Hepatocyte (in vitro differentiated cells): ENCODE measurements around the gene C1orf56. TPM values are rescaled to one million over a fixed set of nuclear protein-coding genes. Genes with fewer than 3 reads are reported as not detected.
A peak's percentile ranks its signal among the peaks of the same experiment; 100 is the strongest.
"Not testable (repeated sequence)": the region's sequence is repeated elsewhere in the genome, so short reads cannot be mapped to it uniquely, and the experiment has no call there.

Experiments used
- DNase-seq: peaks from one replicate; pipeline ENCODE4 v3.0.0-alpha.2; 2016; ENCODE audit warnings: low spot score
- H2AFZ ChIP-seq: fragments of 200-600 bp; sonication (generic); 2 replicates; pipeline ENCODE4 v1.6.0; 2016; ENCODE audit warnings: antibody characterized with exemption, mild to moderate bottlenecking
- H3K27ac ChIP-seq: fragments of 200-600 bp; sonication (generic); 2 replicates; pipeline ENCODE4 v1.5.1; 2016; ENCODE audit warnings: mild to moderate bottlenecking
- H3K27me3 ChIP-seq: fragments of 200-600 bp; sonication (generic); 2 replicates; pipeline ENCODE4 v1.6.1; 2016
- H3K36me3 ChIP-seq: fragments of 200-600 bp; sonication (generic); replicated peaks from 2 replicates; pipeline ENCODE4 v1.5.1; 2016; ENCODE audit warnings: low read depth; ENCODE audit not compliant: insufficient read depth
- H3K4me1 ChIP-seq: fragments of 200-600 bp; sonication (generic); 2 replicates; pipeline ENCODE4 v1.5.1; 2016; ENCODE audit warnings: mild to moderate bottlenecking, moderate library complexity; ENCODE audit not compliant: insufficient read depth
- H3K4me2 ChIP-seq: fragments of 200-600 bp; sonication (generic); 2 replicates; pipeline ENCODE4 v1.6.0; 2016
- H3K4me3 ChIP-seq: fragments of 200-600 bp; sonication (generic); 2 replicates; pipeline ENCODE4 v1.5.1; 2016; ENCODE audit warnings: mild to moderate bottlenecking
- H3K79me2 ChIP-seq: fragments of 200-600 bp; sonication (generic); 2 replicates; pipeline ENCODE4 v1.6.0; 2017; ENCODE audit warnings: mild to moderate bottlenecking
- H3K9me2 ChIP-seq: fragments of 200-600 bp; sonication (generic); replicated peaks from 2 replicates; pipeline ENCODE4 v1.6.0; 2017; ENCODE audit warnings: mild to moderate bottlenecking; ENCODE audit not compliant: insufficient read depth
- H3K9me3 ChIP-seq: fragments of 200-600 bp; sonication (generic); 2 replicates; pipeline ENCODE4 v1.5.1; 2016; ENCODE audit warnings: low read depth, mild to moderate bottlenecking
- H4K20me1 ChIP-seq: fragments of 200-600 bp; sonication (generic); 2 replicates; pipeline ENCODE4 v1.6.0; 2016; ENCODE audit warnings: mild to moderate bottlenecking; ENCODE audit not compliant: insufficient read depth, poor library complexity, severe bottlenecking
- EZH2 ChIP-seq: fragments of 200-600 bp; sonication (generic); IDR thresholded peaks from 2 replicates; pipeline ENCODE4 v1.6.1; 2016; ENCODE audit warnings: antibody characterized with exemption, mild to moderate bottlenecking, borderline replicate concordance
- EZH2phosphoT487 ChIP-seq: fragments of 200-600 bp; sonication (generic); IDR thresholded peaks from one replicate; pipeline ENCODE4 v1.6.1; 2018; ENCODE audit warnings: antibody characterized with exemption, mild to moderate bottlenecking, low read depth, moderate library complexity; ENCODE audit not compliant: unreplicated experiment, severe bottlenecking
- WGBS: methylation state at CpG from one replicate; pipeline ENCODE4 v1.1.6; 2016; ENCODE audit warnings: low lambda C conversion rate; ENCODE audit errors: missing lambda C conversion rate; 5-methylcytosine and 5-hydroxymethylcytosine counted together
- polyA plus RNA-seq: library from polyadenylated mRNA; unstranded; fragments of >200 nt; fragmentation: Nextera tagmentation; extraction: Ambion mirVana; gene quantifications from 2 replicates; pipeline ENCODE4 v1.2.1, GENCODE V29; 2016
- total RNA-seq: library from RNA; depleted of rRNA; stranded (reverse); fragments of >200 nt; gene quantifications from 2 replicates; pipeline ENCODE4 v1.2.3, GENCODE V29; 2014
- TF ChIP-seq, protein P1 (sequence below): fragments of 200-600 bp; sonication (generic); IDR thresholded peaks from 2 replicates; pipeline ENCODE4 v1.5.1; 2016; ENCODE audit warnings: antibody characterized with exemption, mild to moderate bottlenecking; ENCODE audit not compliant: poor library complexity

Gene C1orf56
- total and polyA plus RNA-seq, 2 experiments from 2014 or later, result 2.9 to 8.3 TPM

GRCh38 chr1:151070474-151071276, 23.1 kb downstream of the C1orf56 start, which contains the start of gene GABPB2:
Gene GABPB2 (plus strand): TSS chr1:151070761. CDS start chr1:151088190, 17,429 bp downstream.
- TF ChIP-seq EZH2phosphoT487 (no peak), EZH2 (no peak)
- TF ChIP-seq, protein P1, sequence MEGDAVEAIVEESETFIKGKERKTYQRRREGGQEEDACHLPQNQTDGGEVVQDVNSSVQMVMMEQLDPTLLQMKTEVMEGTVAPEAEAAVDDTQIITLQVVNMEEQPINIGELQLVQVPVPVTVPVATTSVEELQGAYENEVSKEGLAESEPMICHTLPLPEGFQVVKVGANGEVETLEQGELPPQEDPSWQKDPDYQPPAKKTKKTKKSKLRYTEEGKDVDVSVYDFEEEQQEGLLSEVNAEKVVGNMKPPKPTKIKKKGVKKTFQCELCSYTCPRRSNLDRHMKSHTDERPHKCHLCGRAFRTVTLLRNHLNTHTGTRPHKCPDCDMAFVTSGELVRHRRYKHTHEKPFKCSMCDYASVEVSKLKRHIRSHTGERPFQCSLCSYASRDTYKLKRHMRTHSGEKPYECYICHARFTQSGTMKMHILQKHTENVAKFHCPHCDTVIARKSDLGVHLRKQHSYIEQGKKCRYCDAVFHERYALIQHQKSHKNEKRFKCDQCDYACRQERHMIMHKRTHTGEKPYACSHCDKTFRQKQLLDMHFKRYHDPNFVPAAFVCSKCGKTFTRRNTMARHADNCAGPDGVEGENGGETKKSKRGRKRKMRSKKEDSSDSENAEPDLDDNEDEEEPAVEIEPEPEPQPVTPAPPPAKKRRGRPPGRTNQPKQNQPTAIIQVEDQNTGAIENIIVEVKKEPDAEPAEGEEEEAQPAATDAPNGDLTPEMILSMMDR, result peak; percentile 89
- H2AFZ ChIP-seq, result peak within 1 kb of the TSS; percentile 89
- H3K4me3 ChIP-seq, result peak within 1 kb of the TSS; percentile 85
- H4K20me1 ChIP-seq, result no peaks in the 10 kb centered on the region
- peak; percentile 94 for DNase-seq
- H3K4me1 ChIP-seq, result peaks cover 12% of the 10 kb centered on the region
- no peaks in the 10 kb centered on the region for H3K9me2 ChIP-seq
- H3K27ac ChIP-seq, result peak within 1 kb of the TSS; percentile 99
- no peaks in the 10 kb centered on the region for H3K9me3 ChIP-seq
- no peaks in the 10 kb centered on the region for H3K27me3 ChIP-seq
- H3K79me2 ChIP-seq, result peaks cover 49% of the 10 kb centered on the region
- WGBS, result 2% methylated on average over 47 of the region's 50 CpGs
- peak within 1 kb of the TSS; percentile 77 for H3K4me2 ChIP-seq
- no peaks in the 10 kb centered on the region for H3K36me3 ChIP-seq

- H4K20me1 ChIP-seq, result no peaks in the 10 kb centered on the region
- no peaks in the 10 kb centered on the region for H3K9me3 ChIP-seq
- 84% methylated on average over 13 of the region's 13 CpGs for WGBS
- H3K36me3 ChIP-seq, result no peaks in the 10 kb centered on the region
- no peak overlapping the region for H3K4me3 ChIP-seq
- H3K4me2 ChIP-seq, result peak overlapping the region; percentile 77
- no peak overlapping the region for H2AFZ ChIP-seq
- H3K27ac ChIP-seq, result peak overlapping the region; percentile 99
- no peaks in the 10 kb centered on the region for H3K27me3 ChIP-seq
- peaks cover 12% of the 10 kb centered on the region for H3K4me1 ChIP-seq
- peaks cover 34% of the 10 kb centered on the region for H3K79me2 ChIP-seq
- no peaks in the 10 kb centered on the region for H3K9me2 ChIP-seq
- DNase-seq, result no peak
- TF ChIP-seq EZH2 (no peak), EZH2phosphoT487 (no peak)
- TF ChIP-seq, protein P1, result no peak
These were observed 24.7 kb downstream of the C1orf56 start for GRCh38 chr1:151072224-151072623.

- Histone ChIP-seq H3K4me3 (no peak overlapping the region), H3K4me1 (no peaks in the 10 kb centered on the region), H3K9me2 (no peaks in the 10 kb centered on the region), H3K9me3 (no peaks in the 10 kb centered on the region), H4K20me1 (no peaks in the 10 kb centered on the region), H3K27ac (no peak overlapping the region), H3K27me3 (no peaks in the 10 kb centered on the region), H3K4me2 (no peak overlapping the region), H3K79me2 (no peaks in the 10 kb centered on the region), H3K36me3 (no peaks in the 10 kb centered on the region), H2AFZ (no peak overlapping the region)
- DNase-seq, result no peak
- TF ChIP-seq EZH2phosphoT487 (no peak), EZH2 (no peak)
- TF ChIP-seq, protein P1, result no peak
- 86% methylated on average over 4 of the region's 4 CpGs for WGBS
These were observed 38.5 kb downstream of the C1orf56 start for GRCh38 chr1:151085953-151086559.

- not testable (repeated sequence) for H3K27ac ChIP-seq, H3K36me3 ChIP-seq, H3K27me3 ChIP-seq, H2AFZ ChIP-seq, H3K79me2 ChIP-seq, H3K9me3 ChIP-seq, H3K4me3 ChIP-seq, H3K4me2 ChIP-seq, H3K4me1 ChIP-seq, DNase-seq, H3K9me2 ChIP-seq, H4K20me1 ChIP-seq
- 82% methylated on average over 6 of the region's 6 CpGs for WGBS
These were observed 49.9 kb downstream of the C1orf56 start for GRCh38 chr1:151097426-151097825.
